ENCODE data around the gene SH3D19.

- TF ChIP-seq CTCF (IDR thresholded peaks at IDR 0.05; ENCODE audit: poor library complexity) (no peak), EZH2 (IDR thresholded peaks at IDR 0.05; ENCODE audit: borderline replicate concordance) (no peak)
Observed at GRCh38 chr4:151167561-151167960, 157.8 kb downstream of the SH3D19 start.

All from hepatocyte (in vitro differentiated cells).